ENCODE data around the gene HS2ST1. TPM values are rescaled to one million over a fixed set of nuclear protein-coding genes. Genes with fewer than 3 reads are reported as not detected.
"Not testable (repeated sequence)": the region's sequence is repeated elsewhere in the genome, so short reads cannot be mapped to it uniquely, and the experiment has no call there.

The HS2ST1 gene
- total RNA-seq, 1 donor from 2014 or later = 11.5 TPM

DNA sequence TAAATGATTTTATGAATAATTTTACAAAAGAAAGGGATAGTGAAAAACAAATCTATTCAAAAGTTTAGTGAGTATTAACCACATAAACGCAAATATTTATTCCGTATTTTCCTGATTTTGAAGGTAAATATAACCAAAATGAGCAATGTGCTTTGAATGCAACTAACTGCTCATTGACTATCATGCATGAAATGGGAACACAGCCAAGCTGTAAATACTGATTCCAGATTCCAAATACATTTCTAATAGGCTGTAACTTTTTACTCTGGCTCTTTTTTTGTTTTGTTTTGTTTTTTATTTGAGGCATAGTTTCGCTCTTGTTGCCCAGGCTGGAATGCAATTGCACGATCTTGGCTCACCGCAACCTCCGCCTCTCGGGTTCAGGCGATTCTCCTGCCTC lies 42.3 kb upstream of the HS2ST1 start:
- DNase-seq (ENCODE audit: extremely low spot score in 2 of 2) = no peak
- Histone ChIP-seq H3K4me1 (no peaks in the 10 kb centered on the region), H3K27me3 (no peaks in the 10 kb centered on the region), H3K27ac (no peak overlapping the region), H3K4me3 (no peak overlapping the region), H3K36me3 (no peaks in the 10 kb centered on the region), H3K9me3 (no peaks in the 10 kb centered on the region)
- TF ChIP-seq, protein P1, sequence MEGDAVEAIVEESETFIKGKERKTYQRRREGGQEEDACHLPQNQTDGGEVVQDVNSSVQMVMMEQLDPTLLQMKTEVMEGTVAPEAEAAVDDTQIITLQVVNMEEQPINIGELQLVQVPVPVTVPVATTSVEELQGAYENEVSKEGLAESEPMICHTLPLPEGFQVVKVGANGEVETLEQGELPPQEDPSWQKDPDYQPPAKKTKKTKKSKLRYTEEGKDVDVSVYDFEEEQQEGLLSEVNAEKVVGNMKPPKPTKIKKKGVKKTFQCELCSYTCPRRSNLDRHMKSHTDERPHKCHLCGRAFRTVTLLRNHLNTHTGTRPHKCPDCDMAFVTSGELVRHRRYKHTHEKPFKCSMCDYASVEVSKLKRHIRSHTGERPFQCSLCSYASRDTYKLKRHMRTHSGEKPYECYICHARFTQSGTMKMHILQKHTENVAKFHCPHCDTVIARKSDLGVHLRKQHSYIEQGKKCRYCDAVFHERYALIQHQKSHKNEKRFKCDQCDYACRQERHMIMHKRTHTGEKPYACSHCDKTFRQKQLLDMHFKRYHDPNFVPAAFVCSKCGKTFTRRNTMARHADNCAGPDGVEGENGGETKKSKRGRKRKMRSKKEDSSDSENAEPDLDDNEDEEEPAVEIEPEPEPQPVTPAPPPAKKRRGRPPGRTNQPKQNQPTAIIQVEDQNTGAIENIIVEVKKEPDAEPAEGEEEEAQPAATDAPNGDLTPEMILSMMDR (IDR thresholded peaks at IDR 0.05) = no peak
- no peak for TF ChIP-seq POLR2AphosphoS5 (IDR thresholded peaks at IDR 0.05; ENCODE audit: insufficient read depth in 1 of 2, low read depth in 1 of 2)
- TF ChIP-seq POLR2A (IDR thresholded peaks at IDR 0.05) = no peak
- intact Hi-C loops (cut with DNase I) = no loop called here

GRCh38 chr1:86875722-86876121 lies 38.7 kb upstream of the HS2ST1 start:
- intact Hi-C loops (cut with DNase I) = no loop called here
- Histone ChIP-seq H3K27me3 (no peaks in the 10 kb centered on the region), H3K4me1 (no peaks in the 10 kb centered on the region), H3K27ac (no peak overlapping the region), H3K36me3 (peaks cover 0 to 11% of the 10 kb centered on the region in 2 donors), H3K9me3 (no peaks in the 10 kb centered on the region), H3K4me3 (no peak overlapping the region)
- TF ChIP-seq POLR2A (IDR thresholded peaks at IDR 0.05) (no peak), POLR2AphosphoS5 (IDR thresholded peaks at IDR 0.05; ENCODE audit: insufficient read depth in 1 of 2, low read depth in 1 of 2) (no peak)
- TF ChIP-seq, protein P1 (IDR thresholded peaks at IDR 0.05) = no peak
- no peak for DNase-seq (ENCODE audit: extremely low spot score in 2 of 2)

- H3K9me3 ChIP-seq = no peaks in the 10 kb centered on the region
- no peak overlapping the region for H3K27ac ChIP-seq
- no peak overlapping the region for H3K4me3 ChIP-seq
- no peaks in the 10 kb centered on the region for H3K4me1 ChIP-seq
- TF ChIP-seq POLR2A (IDR thresholded peaks at IDR 0.05) (no peak), POLR2AphosphoS5 (IDR thresholded peaks at IDR 0.05; ENCODE audit: insufficient read depth in 1 of 2, low read depth in 1 of 2) (no peak)
- TF ChIP-seq, protein P1 (IDR thresholded peaks at IDR 0.05) = no peak
- DNase-seq (ENCODE audit: extremely low spot score in 2 of 2) = no peak
- no peaks in the 10 kb centered on the region for H3K36me3 ChIP-seq
- H3K27me3 ChIP-seq = no peaks in the 10 kb centered on the region
- intact Hi-C loops (cut with DNase I) = loop anchor here (5.0 kb wide), 1 partner anchor 1070 kb away; no protein-coding TSS in a partner anchor
These were observed 26.8 kb upstream of the HS2ST1 start for GRCh38 chr1:86887479-86888162.

GRCh38 chr1:86888327-86888726 lies 26.1 kb upstream of the HS2ST1 start:
- H3K9me3 ChIP-seq = no peaks in the 10 kb centered on the region
- intact Hi-C loops (cut with DNase I) = loop anchor here (5.0 kb wide), 1 partner anchor 1071 kb away; no protein-coding TSS in a partner anchor
- H3K4me1 ChIP-seq = no peaks in the 10 kb centered on the region

DNA sequence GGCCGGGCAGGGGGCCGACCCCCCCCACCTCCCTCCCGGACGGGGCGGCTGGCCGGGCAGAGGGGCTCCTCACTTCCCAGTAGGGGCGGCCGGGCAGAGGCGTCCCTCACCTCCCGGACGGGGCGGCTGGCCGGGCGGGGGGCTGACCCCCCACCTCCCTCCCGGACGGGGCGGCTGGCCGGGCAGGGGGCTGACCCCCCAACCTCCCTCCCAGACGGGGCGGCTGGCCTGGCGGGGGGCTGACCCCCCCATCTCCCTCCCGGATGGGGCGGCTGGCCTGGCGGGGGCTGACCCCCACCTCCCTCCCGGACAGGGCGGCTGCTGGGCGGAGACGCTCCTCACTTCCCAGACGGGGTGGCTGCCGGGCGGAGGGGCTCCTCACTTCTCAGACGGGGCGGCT lies 15.0 kb upstream of the HS2ST1 start:
- H3K27me3 ChIP-seq; H3K9me3 ChIP-seq; H3K4me3 ChIP-seq; H3K36me3 ChIP-seq; DNase-seq (ENCODE audit: extremely low spot score in 2 of 2); intact Hi-C loops (cut with DNase I); H3K27ac ChIP-seq: not testable (repeated sequence)
- H3K4me1 ChIP-seq = peaks cover 15% of the 10 kb centered on the region

More at GRCh38 chr1:86888327-86888726, 26.1 kb upstream of the HS2ST1 start:
- DNase-seq (ENCODE audit: extremely low spot score in 2 of 2) = no peak
- no peaks in the 10 kb centered on the region for H3K36me3 ChIP-seq
- TF ChIP-seq, protein P1 (IDR thresholded peaks at IDR 0.05) = no peak
- TF ChIP-seq POLR2AphosphoS5 (IDR thresholded peaks at IDR 0.05; ENCODE audit: insufficient read depth in 1 of 2, low read depth in 1 of 2) (no peak), POLR2A (IDR thresholded peaks at IDR 0.05) (no peak)
- no peaks in the 10 kb centered on the region for H3K27me3 ChIP-seq
- H3K4me3 ChIP-seq = no peak overlapping the region
- no peak overlapping the region for H3K27ac ChIP-seq

All from vagina (tissue), 2 donors.